DMS 273 (cell line): ENCODE measurements around the gene MAP7D2.
A peak's percentile ranks its signal among the peaks of the same experiment; 100 is the strongest.

Source experiments
- DNase-seq: peaks from one replicate; lab custom pipeline; 2025; ENCODE audit not compliant: unreplicated experiment; lab: John Stamatoyannopoulos, UW

MAP7D2 gene

DNA sequence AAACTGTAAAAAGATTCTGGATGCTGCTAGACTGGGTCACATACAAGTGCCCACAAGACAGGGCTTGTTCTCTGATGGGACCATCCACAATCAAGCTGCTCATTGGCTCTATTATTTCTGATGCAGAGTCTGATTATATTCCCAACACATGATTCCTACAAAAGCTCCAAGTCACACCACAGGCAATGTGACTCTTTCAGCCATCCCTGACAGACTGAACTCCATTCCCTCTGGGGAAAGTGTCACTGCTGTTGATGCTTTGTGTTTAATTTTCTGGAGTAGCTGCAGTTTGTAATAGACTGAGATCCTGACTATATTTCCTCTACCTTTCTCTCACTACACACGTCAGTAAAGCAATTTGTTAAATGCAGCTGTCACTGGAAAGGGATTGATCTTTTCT, 70.5 kb downstream of the MAP7D2 start:
- peak; percentile 26 for DNase-seq

DNA sequence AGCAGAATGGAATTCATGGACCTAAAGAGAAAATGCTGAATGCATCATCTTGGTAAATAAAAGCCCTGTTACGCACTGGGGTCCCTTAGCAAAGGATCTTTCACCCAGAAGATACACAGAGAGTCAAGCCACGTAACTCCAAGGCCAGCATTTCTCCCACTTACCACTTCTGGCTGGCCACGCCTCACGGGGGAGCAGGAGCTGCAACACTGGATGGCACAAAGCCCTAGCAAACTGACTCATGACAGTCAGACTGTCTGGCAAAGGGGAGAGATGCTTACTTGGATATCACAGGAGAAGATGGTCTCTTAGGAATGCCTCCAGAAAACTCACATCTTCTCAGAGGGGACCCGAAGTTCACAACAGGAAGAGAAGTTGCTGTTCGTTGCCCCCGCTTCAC, 74.5 kb downstream of the MAP7D2 start:
- DNase-seq: no peak

DNA sequence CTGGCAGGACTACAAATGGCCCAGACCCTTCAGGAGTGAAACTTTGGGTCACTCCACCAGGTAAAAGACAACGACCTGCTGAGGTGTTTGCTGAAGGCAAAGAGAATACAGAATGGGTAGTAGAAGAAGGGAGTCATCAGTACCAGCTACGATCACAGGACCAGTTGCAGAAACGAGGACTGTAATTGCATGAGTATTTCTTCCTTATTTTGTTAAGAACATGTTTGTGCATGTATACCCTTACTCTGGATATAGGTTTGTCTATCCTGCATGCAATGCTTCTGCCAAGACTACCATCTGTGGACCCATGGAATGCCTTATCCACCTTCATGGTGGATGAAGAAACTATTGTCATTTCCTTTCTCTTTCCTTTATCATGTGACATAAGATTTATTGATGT, 77.7 kb downstream of the MAP7D2 start:
- DNase-seq: no peak

DNA sequence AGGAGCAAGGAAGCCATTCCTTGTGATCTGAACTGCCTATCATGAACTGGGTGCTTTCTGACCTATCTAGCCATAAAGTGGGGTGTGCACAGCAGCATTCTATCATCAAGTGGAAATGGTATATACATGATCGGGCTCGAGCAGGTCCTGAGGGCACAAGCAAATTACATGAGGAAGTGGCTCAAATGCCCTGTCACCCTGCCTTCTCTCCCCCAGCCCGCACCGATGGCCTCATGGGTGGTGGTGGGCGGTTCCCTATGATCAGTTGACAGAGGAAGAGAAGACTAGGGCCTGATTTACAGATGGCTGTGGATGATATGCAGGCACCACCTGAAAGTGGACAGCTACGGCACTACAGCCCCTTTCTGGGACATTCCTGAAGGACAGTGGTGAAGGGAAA, 79.5 kb downstream of the MAP7D2 start:
- no peak for DNase-seq

DNA sequence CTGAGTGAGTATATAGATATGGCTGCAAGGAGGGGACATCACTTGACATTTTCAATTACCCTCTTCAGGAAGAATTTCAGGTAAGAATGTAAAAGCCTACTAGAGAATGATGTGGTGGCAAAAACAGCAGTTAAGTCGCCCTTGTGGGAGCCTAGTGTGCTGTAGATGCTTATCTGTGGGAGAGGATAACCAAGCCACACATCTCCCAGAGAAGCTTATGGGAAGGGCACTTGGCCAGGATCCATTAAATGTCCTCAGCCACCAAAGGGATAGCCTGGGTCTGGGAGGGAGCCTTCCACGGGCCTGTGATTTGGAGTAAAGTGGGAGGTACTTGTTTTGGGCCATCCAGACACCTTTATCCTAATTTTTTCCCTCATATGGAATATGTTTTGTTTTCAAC, 84.5 kb downstream of the MAP7D2 start:
- no peak for DNase-seq

- DNase-seq: no peak
These were observed 87.0 kb downstream of the MAP7D2 start for GRCh38 chrX:20029728-20030127.

GRCh38 chrX:20028588-20028987, 88.1 kb downstream of the MAP7D2 start:
- DNase-seq: no peak

- DNase-seq: no peak
These were observed 90.4 kb downstream of the MAP7D2 start for GRCh38 chrX:20026278-20026677.

GRCh38 chrX:20019672-20020365, 96.9 kb downstream of the MAP7D2 start:
- DNase-seq: no peak

- DNase-seq: no peak
These were observed 100.1 kb downstream of the MAP7D2 start for GRCh38 chrX:20016616-20016945.

DNA sequence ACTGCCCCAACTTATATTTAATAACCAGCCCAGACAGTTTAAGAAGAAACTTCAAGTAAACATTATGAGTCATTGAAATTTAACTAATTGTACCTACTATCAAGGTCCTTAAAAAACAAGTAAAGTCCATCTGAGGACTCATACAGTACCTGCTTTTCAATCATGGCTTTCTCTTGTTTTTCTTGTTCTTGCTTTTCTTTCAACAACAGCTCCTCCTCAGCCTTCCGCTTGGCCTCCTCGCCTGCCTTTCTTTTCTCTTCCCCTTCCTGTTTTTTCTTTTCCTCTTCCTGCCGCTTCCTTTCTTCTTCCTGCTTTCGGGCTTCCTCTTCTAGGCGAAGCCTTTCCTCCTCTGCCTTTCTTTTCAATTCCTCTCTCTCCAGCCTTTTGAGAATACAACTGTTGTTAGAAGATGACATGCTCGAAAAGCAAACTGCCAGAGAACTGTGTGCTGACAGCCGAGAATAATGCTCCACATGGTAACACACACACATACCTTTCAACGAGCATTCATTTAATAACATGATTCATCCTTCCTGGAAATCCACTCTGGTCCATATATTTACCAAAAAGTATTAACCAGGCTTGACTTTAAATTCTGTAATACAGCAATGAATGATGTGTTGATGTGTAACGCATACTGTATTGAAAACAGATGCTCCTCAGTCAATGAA, 100.6 kb downstream of the MAP7D2 start:
- DNase-seq: no peak

GRCh38 chrX:20015422-20015821, 101.3 kb downstream of the MAP7D2 start:
- no peak for DNase-seq

DNA sequence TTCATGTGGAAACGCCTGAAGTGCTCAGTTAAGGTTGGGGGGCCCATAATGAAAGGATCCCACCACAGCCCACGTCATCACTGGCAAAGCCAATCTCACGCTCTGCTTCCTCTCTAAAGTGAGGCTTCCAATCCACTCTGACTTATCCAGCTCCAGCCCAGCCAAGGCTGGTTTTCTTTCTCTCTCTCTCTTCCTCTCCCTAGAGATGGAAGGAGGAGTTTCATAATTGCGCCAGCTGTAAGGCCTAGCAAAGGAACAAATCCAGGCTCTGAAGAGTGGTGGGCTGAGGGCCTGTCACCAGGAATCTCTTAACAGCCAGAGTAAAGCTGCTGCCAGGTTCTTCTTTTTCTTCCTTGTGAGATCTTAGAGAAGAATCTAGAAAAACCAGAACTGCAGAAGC, 105.1 kb downstream of the MAP7D2 start:
- DNase-seq: no peak

- DNase-seq: no peak
These were observed 108.6 kb downstream of the MAP7D2 start for GRCh38 chrX:20007962-20008622.

DNA sequence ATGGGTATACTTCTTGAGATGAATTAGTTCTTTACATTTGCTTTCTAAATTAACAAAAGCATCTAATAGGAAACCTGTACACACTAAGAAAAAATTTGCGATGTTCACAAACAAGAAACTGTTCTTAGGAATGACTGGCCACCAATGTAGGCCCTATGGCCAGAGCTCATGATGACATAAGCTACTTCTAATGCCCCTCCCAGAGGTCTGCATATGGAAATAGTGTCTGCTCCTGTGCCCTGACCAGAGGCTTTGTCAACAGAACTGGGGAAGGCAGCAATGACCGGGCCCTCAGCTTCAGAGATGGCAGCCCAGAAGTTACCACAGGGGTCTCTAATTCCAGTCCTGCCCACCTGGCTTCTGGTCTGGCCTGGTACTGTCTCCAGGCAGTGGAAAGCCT, 110.8 kb downstream of the MAP7D2 start:
- no peak for DNase-seq

DNA sequence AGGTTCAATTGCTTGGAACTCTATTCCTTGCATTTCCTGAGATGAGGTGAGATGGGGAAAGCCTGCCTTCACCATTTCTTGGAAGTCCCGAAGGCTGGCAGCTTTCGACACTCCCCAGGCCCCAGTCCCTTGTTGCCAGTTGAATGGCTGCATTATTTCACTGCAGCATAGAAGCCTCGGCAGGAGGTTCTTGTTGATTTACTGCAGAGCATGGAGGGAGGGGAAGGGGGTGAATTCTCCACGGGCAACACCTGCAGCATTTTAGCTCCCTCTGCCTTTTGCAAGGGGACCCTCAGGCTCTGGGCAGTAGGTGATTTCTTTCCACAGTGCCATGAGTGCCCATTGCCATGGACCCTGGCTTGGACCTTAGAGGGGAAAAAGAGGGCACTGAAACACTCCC, 115.1 kb downstream of the MAP7D2 start:
- no peak for DNase-seq

DNA sequence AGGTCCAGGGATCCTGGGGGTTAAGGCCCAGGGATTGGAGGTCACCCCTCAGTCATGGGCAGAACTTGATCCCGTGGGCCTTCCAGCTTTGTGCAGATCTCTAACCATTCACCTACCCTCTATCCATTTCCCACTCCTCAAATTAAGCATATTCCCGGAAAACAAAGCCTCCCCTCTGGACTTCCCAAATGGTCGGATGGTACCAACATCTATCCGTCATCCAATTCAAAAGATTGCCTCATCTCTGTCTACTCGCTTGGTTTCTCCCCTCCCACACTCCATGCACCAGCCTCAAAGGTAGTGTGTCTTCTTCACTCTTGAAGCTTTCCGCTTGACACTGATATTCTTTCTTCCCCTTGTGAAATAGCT, 125.4 kb downstream of the MAP7D2 start:
- no peak for DNase-seq

- DNase-seq: peak; percentile 96
These were observed 126.0 kb downstream of the MAP7D2 start, which contains the start of gene BCLAF3 for GRCh38 chrX:19990556-19991349. TSS of gene BCLAF3 (minus strand) at chrX:19991061. CDS start at chrX:19970264, 20,797 bp downstream.

DNA sequence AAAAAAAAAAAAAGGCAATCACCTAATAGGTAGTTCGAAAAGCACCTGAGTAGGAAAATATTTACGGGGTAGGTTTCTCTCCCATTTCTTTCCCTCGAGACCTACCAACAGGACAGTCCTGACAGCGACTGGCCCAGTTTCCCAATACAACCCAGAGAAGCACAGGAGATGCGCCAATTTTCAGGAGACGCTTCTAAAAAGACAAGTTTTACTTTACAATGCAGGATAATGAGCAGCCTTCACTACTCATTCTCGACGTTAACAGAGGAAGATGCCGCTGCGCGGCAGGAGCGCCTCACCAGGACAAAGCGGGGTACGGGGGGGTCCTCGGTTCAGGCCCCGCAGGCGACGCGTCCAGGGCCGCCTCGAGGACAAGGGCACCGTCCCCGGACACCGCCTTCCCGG, 126.6 kb downstream of the MAP7D2 start:
- DNase-seq: peak; percentile 58

DNA sequence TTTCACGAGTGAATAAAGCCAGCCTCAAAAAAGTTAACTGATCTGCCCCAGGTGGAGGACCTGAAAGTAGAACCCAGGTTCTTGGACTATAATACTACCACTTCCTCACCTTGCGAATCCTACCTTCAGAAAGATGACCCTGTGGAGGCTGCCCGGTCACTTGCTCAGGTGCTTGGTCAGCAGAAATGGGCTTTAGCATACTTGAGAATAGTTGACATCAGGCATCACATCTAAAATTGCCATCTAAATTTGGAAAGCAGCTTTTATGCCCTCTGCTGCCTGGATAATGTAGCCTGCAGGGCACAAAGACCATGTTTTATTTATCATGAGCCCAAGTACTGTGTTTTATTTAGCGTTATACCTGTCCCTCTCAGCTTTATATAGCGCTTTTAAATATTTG, 128.9 kb downstream of the MAP7D2 start:
- DNase-seq: no peak

DNA sequence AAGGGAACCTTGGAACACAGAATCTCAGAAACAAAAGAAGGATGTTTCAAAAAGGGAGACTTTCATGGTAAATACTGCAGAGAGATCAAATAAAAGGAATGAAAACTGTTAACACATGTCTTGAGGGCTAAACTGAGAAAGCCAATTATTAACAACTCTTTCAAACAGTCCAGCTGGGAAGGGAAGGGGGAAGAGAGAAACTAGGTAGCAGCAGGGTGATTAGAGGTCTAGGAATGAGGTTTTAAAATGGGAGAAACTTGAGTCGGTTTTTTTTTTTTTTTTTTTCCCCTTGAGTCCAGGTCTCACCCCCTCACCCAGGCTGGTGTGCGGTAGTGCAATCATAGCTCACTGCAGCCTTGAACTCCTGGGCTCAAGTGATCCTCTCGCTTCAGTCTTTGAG, 130.2 kb downstream of the MAP7D2 start:
- no peak for DNase-seq

DNA sequence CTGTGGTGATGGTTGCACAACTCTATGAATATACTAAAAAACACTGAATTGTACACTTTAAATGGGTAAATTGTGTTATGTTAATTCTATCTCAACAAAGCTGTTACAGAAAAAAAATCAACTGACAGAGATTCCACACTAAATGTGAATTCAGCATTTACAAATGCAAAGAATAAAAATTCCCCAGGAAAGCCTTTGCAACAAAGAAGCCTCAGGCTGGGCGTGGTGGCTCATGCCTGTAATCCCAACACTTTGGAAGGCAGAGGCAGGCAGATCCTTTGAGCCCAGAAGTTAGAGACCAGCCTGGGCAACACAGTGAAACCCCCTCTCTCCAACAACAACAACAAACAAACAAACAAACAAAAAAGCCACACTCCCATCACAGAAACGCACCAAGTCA, 134.8 kb downstream of the MAP7D2 start:
- no peak for DNase-seq
